Measurements from ENCODE around the gene IFT80. TPM values are rescaled to one million over a fixed set of nuclear protein-coding genes. Genes with fewer than 3 reads are reported as not detected.

IFT80 gene
- polyA plus RNA-seq, 10 donors, result 18.8 to 30.6 (median 25.1) TPM

Other genes starting within 250 kb of the IFT80 start
- gene C3orf80, start 173.8 kb downstream of the IFT80 start, polyA plus RNA-seq (ENCODE audit: insufficient read length in 10 of 10), result under 1 TPM in 9 of 10 donors, not detected in 1; 0.11 to 0.45 (median 0.30) TPM
- gene SMC4, start 425 bp upstream of the IFT80 start, polyA plus RNA-seq (ENCODE audit: insufficient read length in 10 of 10), result 10 to 100 TPM; 45.1 to 90.7 (median 75.6) TPM
- gene TRIM59, start 50.6 kb upstream of the IFT80 start, polyA plus RNA-seq (ENCODE audit: insufficient read length in 10 of 10), result 10 to 100 TPM in 3 of 10 donors, 1 to 10 TPM in 7; 6.1 to 14.0 (median 9.2) TPM
- 10 to 100 TPM; 59.3 to 89.3 (median 67.5) TPM for gene KPNA4, start 166.3 kb upstream of the IFT80 start, polyA plus RNA-seq (ENCODE audit: insufficient read length in 10 of 10)